ENCODE results near the gene PKD1L1. TPM values are rescaled to one million over a fixed set of nuclear protein-coding genes. Genes with fewer than 3 reads are reported as not detected.

Gene PKD1L1
- total RNA-seq, 1 experiment from 2014 or later: 0.17 TPM

GRCh38 chr7:47932016-47932415 lies 16.2 kb downstream of the PKD1L1 start:
- no peak overlapping the region for H4K5ac ChIP-seq (ENCODE audit: insufficient read length, low read depth, low read length)
- H3K9ac ChIP-seq (ENCODE audit: extremely low read depth, insufficient read length, low read length): no peak overlapping the region
- no CpG with 5 or more reads among the region's 6 CpGs for WGBS (ENCODE audit: extremely low coverage, insufficient read length, low lambda C conversion rate)
- no peak overlapping the region for H3K4me2 ChIP-seq (ENCODE audit: insufficient read depth, insufficient read length, low read length)
- H2AFZ ChIP-seq (ENCODE audit: low read length): no peak overlapping the region
- no peak overlapping the region for H3K4ac ChIP-seq (ENCODE audit: low read depth, low read length)
- H3K9me3 ChIP-seq (ENCODE audit: control insufficient read depth, low read depth, low read length): no peaks in the 10 kb centered on the region
- Mint-ChIP-seq H3K9me3 (no peaks in the 10 kb centered on the region), H3K27ac (no peak overlapping the region), H3K4me1 (peaks cover 12 to 18% of the 10 kb centered on the region in 2 experiments), H3K27me3 (ENCODE audit: low read depth) (no peaks in the 10 kb centered on the region), H3K36me3 (ENCODE audit: insufficient read depth in 1 of 3, low read depth in 3 of 3) (no peaks in the 10 kb centered on the region), H3K4me3 (no peak overlapping the region)
- no peak for DNase-seq
- TF ChIP-seq CTCF (conservative IDR thresholded peaks at IDR 0.05): no peak
- no peak overlapping the region for H2AK5ac ChIP-seq (ENCODE audit: insufficient read length, low read length)
- H4K8ac ChIP-seq (replicated peaks; ENCODE audit: insufficient read length, low read depth, low read length): no peak overlapping the region
- H3K23ac ChIP-seq (ENCODE audit: insufficient read length, low read depth, low read length): no peak overlapping the region
- H2BK5ac ChIP-seq (ENCODE audit: insufficient read length, low read length): no peak overlapping the region
- H2BK120ac ChIP-seq (ENCODE audit: low read depth, low read length, poor library complexity, severe bottlenecking): no peak overlapping the region
- no peak overlapping the region for H4K91ac ChIP-seq (ENCODE audit: insufficient read length, low read depth, low read length)
- H3K18ac ChIP-seq (ENCODE audit: insufficient read length, low read depth, low read length): no peak overlapping the region
- no peaks in the 10 kb centered on the region for H3K27me3 ChIP-seq (ENCODE audit: insufficient read depth, low read length)
- no peak overlapping the region for H3T11ph ChIP-seq (ENCODE audit: low read length)
- no peaks in the 10 kb centered on the region for H4K20me1 ChIP-seq (ENCODE audit: control insufficient read depth, insufficient read depth, insufficient read length)
- no peak overlapping the region for H3K27ac ChIP-seq (ENCODE audit: insufficient read length, low read depth, low read length)
- H3K23me2 ChIP-seq (ENCODE audit: insufficient read length, low read depth, low read length, poor library complexity, severe bottlenecking): no peaks in the 10 kb centered on the region
- H3K56ac ChIP-seq (ENCODE audit: insufficient read length, low read depth, low read length): no peak overlapping the region
- H2BK12ac ChIP-seq (ENCODE audit: insufficient read length, low read depth, low read length): no peak overlapping the region
- H3K4me1 ChIP-seq (ENCODE audit: insufficient read depth, low read length): no peaks in the 10 kb centered on the region
- H2BK20ac ChIP-seq (ENCODE audit: low read depth, low read length, poor library complexity, severe bottlenecking): no peak overlapping the region
- no peaks in the 10 kb centered on the region for H3K79me2 ChIP-seq (ENCODE audit: insufficient read depth, low read length)
- H2BK15ac ChIP-seq (ENCODE audit: low read depth, low read length): no peak overlapping the region
- no peak overlapping the region for H3K14ac ChIP-seq (ENCODE audit: insufficient read depth, low read length)
- no peaks in the 10 kb centered on the region for H3K79me1 ChIP-seq (ENCODE audit: insufficient read depth, low read depth, low read length, poor library complexity, severe bottlenecking)
